ENCODE data around the gene DNAAF6. TPM values are rescaled to one million over a fixed set of nuclear protein-coding genes. Genes with fewer than 3 reads are reported as not detected.

Gene DNAAF6
- total RNA-seq, 1 donor from 2014 or later: 1.2 TPM

GRCh38 chrX:107290019-107290418, 83.6 kb downstream of the DNAAF6 start:
- H3K9me3 Mint-ChIP-seq (ENCODE audit: unreplicated experiment): no peaks in the 10 kb centered on the region
- no peak for DNase-seq (ENCODE audit: low spot score)
- TF ChIP-seq, protein P1, sequence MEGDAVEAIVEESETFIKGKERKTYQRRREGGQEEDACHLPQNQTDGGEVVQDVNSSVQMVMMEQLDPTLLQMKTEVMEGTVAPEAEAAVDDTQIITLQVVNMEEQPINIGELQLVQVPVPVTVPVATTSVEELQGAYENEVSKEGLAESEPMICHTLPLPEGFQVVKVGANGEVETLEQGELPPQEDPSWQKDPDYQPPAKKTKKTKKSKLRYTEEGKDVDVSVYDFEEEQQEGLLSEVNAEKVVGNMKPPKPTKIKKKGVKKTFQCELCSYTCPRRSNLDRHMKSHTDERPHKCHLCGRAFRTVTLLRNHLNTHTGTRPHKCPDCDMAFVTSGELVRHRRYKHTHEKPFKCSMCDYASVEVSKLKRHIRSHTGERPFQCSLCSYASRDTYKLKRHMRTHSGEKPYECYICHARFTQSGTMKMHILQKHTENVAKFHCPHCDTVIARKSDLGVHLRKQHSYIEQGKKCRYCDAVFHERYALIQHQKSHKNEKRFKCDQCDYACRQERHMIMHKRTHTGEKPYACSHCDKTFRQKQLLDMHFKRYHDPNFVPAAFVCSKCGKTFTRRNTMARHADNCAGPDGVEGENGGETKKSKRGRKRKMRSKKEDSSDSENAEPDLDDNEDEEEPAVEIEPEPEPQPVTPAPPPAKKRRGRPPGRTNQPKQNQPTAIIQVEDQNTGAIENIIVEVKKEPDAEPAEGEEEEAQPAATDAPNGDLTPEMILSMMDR (IDR thresholded peaks at IDR 0.05; ENCODE audit: unreplicated experiment): no peak
- H3K4me3 Mint-ChIP-seq (ENCODE audit: unreplicated experiment): no peak overlapping the region
- no peaks in the 10 kb centered on the region for H3K4me1 Mint-ChIP-seq (ENCODE audit: unreplicated experiment)
- H3K27me3 Mint-ChIP-seq (ENCODE audit: unreplicated experiment): no peaks in the 10 kb centered on the region
- H3K36me3 Mint-ChIP-seq (ENCODE audit: low read depth, unreplicated experiment): no peaks in the 10 kb centered on the region
- no peak overlapping the region for H3K27ac Mint-ChIP-seq (ENCODE audit: unreplicated experiment)

- Mint-ChIP-seq H3K27ac (ENCODE audit: unreplicated experiment) (no peak overlapping the region), H3K27me3 (ENCODE audit: unreplicated experiment) (no peaks in the 10 kb centered on the region), H3K4me3 (ENCODE audit: unreplicated experiment) (no peak overlapping the region), H3K36me3 (ENCODE audit: low read depth, unreplicated experiment) (no peaks in the 10 kb centered on the region), H3K4me1 (ENCODE audit: unreplicated experiment) (no peaks in the 10 kb centered on the region), H3K9me3 (ENCODE audit: unreplicated experiment) (no peaks in the 10 kb centered on the region)
- DNase-seq (ENCODE audit: low spot score): no peak
- TF ChIP-seq, protein P1 (IDR thresholded peaks at IDR 0.05; ENCODE audit: unreplicated experiment): no peak
These were observed 86.6 kb downstream of the DNAAF6 start for GRCh38 chrX:107293056-107293455.

Other genes with a start within 250 kb of the DNAAF6 start
- gene MORC4, start 206.4 kb upstream of the DNAAF6 start, total RNA-seq (ENCODE audit: unreplicated experiment): 4.5 TPM
- 19.5 TPM for gene RBM41, start 87.8 kb upstream of the DNAAF6 start, total RNA-seq (ENCODE audit: unreplicated experiment)
- 9.3 TPM for gene NUP62CL, start 178 bp upstream of the DNAAF6 start, total RNA-seq (ENCODE audit: unreplicated experiment)
- gene FRMPD3, start 243.0 kb downstream of the DNAAF6 start, total RNA-seq (ENCODE audit: unreplicated experiment): 0.08 TPM